ENCODE results near the gene ETDC. TPM values are rescaled to one million over a fixed set of nuclear protein-coding genes. Genes with fewer than 3 reads are reported as not detected.
A peak's percentile ranks its signal among the peaks of the same experiment; 100 is the strongest.

Gene ETDC
- total and polyA plus RNA-seq, 2 experiments from 2014 or later, result not detected

DNA sequence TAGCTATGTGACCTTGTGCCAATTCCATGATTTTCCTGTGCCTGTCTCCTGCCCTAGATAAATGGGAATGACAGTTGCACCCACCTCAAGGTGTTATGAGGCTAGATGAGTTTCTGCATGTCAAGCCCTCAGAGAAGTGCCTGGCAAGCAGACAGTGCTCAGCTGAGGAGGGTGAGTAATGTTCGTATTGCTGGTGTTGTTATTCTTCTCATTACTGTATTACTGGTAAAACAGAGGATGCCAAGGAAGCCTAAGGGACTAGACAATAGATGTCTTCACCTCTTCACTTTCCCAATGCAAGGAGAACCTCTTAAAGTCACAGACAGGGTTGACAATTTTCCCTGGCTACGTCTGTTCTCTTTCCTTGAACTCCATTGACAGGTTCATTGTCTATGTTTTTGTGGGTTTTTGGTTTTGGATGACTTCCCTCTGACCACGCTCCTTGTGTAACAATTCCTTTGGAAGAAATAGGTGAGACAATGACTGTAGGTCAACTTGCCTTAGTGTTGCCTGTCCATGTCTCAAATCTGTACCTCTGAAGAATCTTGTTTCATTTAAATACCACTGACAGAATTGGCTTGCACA, 19.2 kb downstream of the ETDC start:
- Histone ChIP-seq H2AFZ (no peak overlapping the region), H4K20me1 (ENCODE audit: insufficient read depth) (no peaks in the 10 kb centered on the region), H3K79me2 (ENCODE audit: insufficient read depth) (0 out of 2 replicates have a peak, but pooled peaks cover 6% of the 10 kb centered on the region), H3K4me1 (ENCODE audit: insufficient read depth) (peaks cover 16% of the 10 kb centered on the region; the same call in 1 of the 2 replicates), H3K27ac (0 out of 2 replicates have a peak overlapping the region, but pooled peaks have one; percentile 2), H3K27me3 (replicated peaks; ENCODE audit: insufficient read depth) (no peaks in the 10 kb centered on the region), H3K9me2 (ENCODE audit: insufficient read depth) (no peaks in the 10 kb centered on the region), H3K9me3 (ENCODE audit: low read depth) (no peaks in the 10 kb centered on the region), H3K36me3 (ENCODE audit: low read depth) (no peaks in the 10 kb centered on the region), H3F3A (ENCODE audit: insufficient read depth) (peaks cover 6% of the 10 kb centered on the region; the same call in 1 of the 2 replicates), H3K4me3 (no peak overlapping the region), H3K9ac (no peak overlapping the region), H3K4me2 (ENCODE audit: unreplicated experiment) (no peak overlapping the region)
- in situ Hi-C loops (cut with MboI), result no loop called here
- peak; percentile 57 for DNase-seq
- WGBS, 2 experiments (ENCODE audit: low coverage in 1 of 2, low lambda C conversion rate in 2 of 2, missing lambda C conversion rate in 2 of 2), result 58 to 60% methylated on average over 2 to 3 of the region's 3 CpGs
- TF ChIP-seq EZH2 (IDR thresholded peaks at IDR 0.05; ENCODE audit: insufficient read depth, poor library complexity, severe bottlenecking), result no peak

DNA sequence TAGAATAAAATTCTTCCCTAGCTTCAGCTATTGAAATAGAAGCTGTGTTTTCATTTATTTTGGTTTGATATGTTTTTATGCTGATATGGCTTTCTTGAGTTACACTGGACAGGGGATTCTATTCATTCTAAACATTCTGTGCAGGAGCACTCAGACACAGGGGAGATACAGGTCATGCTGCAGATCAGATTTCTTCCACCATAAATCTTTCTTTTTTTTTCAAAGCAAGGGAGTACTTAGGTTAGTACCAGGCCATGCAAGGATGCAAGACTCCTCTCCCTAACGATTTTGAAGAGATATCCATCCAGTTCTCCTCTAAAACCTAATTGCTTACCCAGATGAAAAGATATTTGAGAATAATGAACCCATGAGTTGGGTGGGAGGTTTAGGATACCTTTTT, 21.4 kb downstream of the ETDC start:
- TF ChIP-seq EZH2 (IDR thresholded peaks at IDR 0.05; ENCODE audit: insufficient read depth, poor library complexity, severe bottlenecking) (no peak), EZH2phosphoT487 (IDR thresholded peaks at IDR 0.05; ENCODE audit: insufficient read depth, low read depth) (no peak)
- Histone ChIP-seq H3K27ac (no peak overlapping the region), H3F3A (ENCODE audit: insufficient read depth) (peaks cover 6% of the 10 kb centered on the region; the same call in 1 of the 2 replicates), H3K9me2 (ENCODE audit: insufficient read depth) (no peaks in the 10 kb centered on the region), H3K36me3 (ENCODE audit: low read depth) (no peaks in the 10 kb centered on the region), H3K4me1 (ENCODE audit: insufficient read depth) (peaks cover 16% of the 10 kb centered on the region; the same call in 1 of the 2 replicates), H2AFZ (no peak overlapping the region), H3K9ac (no peak overlapping the region), H4K20me1 (ENCODE audit: insufficient read depth) (no peaks in the 10 kb centered on the region), H3K4me3 (no peak overlapping the region), H3K79me2 (ENCODE audit: insufficient read depth) (0 out of 2 replicates have a peak, but pooled peaks cover 6% of the 10 kb centered on the region), H3K9me3 (ENCODE audit: low read depth) (no peaks in the 10 kb centered on the region), H3K27me3 (replicated peaks; ENCODE audit: insufficient read depth) (no peaks in the 10 kb centered on the region), H3K4me2 (ENCODE audit: unreplicated experiment) (no peak overlapping the region)
- in situ Hi-C loops (cut with MboI), result no loop called here
- no peak for DNase-seq
- 14 to 23% methylated on average over 1 of the region's 1 CpG for WGBS, 2 experiments (ENCODE audit: low coverage in 1 of 2, low lambda C conversion rate in 2 of 2, missing lambda C conversion rate in 2 of 2)

DNA sequence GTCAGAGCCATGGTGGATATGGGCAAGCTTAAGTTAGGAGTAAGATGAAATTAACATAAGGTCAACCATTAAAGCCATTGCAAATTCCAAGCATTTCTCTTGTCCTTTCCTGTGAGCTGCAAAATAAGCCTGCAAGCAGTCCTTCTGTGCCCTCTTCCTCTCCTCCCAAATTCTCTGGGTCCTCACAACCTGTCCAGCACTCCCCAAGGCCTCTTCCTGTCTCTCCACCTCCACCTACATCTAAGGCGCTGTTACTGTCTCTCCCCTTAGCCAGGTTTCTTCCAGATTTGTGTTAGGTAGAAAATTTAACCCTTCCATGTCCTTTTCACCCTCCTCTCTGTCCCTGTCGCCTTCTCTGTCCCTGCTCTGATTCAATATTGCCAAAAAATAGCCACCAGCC, 22.2 kb downstream of the ETDC start:
- TF ChIP-seq EZH2phosphoT487 (IDR thresholded peaks at IDR 0.05; ENCODE audit: insufficient read depth, low read depth) (no peak), EZH2 (IDR thresholded peaks at IDR 0.05; ENCODE audit: insufficient read depth, poor library complexity, severe bottlenecking) (no peak)
- Histone ChIP-seq H3K9me2 (ENCODE audit: insufficient read depth) (no peaks in the 10 kb centered on the region), H3K27ac (no peak overlapping the region), H3K4me1 (ENCODE audit: insufficient read depth) (peaks cover 16% of the 10 kb centered on the region; the same call in 1 of the 2 replicates), H3K27me3 (replicated peaks; ENCODE audit: insufficient read depth) (no peaks in the 10 kb centered on the region), H2AFZ (no peak overlapping the region), H3K79me2 (ENCODE audit: insufficient read depth) (0 out of 2 replicates have a peak, but pooled peaks cover 6% of the 10 kb centered on the region), H3K9me3 (ENCODE audit: low read depth) (no peaks in the 10 kb centered on the region), H3K9ac (no peak overlapping the region), H3F3A (ENCODE audit: insufficient read depth) (peaks cover 6% of the 10 kb centered on the region; the same call in 1 of the 2 replicates), H4K20me1 (ENCODE audit: insufficient read depth) (no peaks in the 10 kb centered on the region), H3K36me3 (ENCODE audit: low read depth) (no peaks in the 10 kb centered on the region), H3K4me3 (no peak overlapping the region), H3K4me2 (ENCODE audit: unreplicated experiment) (no peak overlapping the region)
- in situ Hi-C loops (cut with MboI), result no loop called here
- DNase-seq, result no peak
- 93 to 100% methylated on average over 1 to 2 of the region's 2 CpGs for WGBS, 2 experiments (ENCODE audit: low coverage in 1 of 2, low lambda C conversion rate in 2 of 2, missing lambda C conversion rate in 2 of 2)

DNA sequence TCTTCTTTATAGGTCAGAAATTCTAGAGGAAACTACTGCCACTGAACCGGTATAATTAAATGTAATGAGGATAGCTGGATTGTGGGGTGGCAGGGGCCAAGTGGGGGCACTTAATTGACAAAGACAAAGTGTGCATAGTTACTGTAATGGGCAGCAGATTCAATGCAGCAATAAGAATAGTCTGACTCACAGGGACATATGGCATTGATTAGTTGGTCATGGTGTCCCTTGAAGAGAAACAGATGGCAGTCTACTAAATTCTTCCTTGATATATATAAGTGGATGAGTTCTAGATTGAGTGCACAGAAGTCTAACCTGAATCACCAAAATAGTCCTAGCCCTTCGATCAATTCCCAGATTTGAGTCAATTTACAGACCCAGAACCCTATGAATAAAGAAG, 31.6 kb downstream of the ETDC start:
- in situ Hi-C loops (cut with MboI), result no loop called here
- Histone ChIP-seq H3K9me2 (ENCODE audit: insufficient read depth) (no peaks in the 10 kb centered on the region), H3K4me3 (peak overlapping the region; percentile 93), H2AFZ (no peak overlapping the region), H3K4me1 (ENCODE audit: insufficient read depth) (peaks cover 13% of the 10 kb centered on the region), H4K20me1 (ENCODE audit: insufficient read depth) (peaks cover 4% of the 10 kb centered on the region; the same call in 1 of the 2 replicates), H3K36me3 (ENCODE audit: low read depth) (no peaks in the 10 kb centered on the region), H3K27me3 (replicated peaks; ENCODE audit: insufficient read depth) (no peaks in the 10 kb centered on the region), H3K4me2 (ENCODE audit: unreplicated experiment) (peak overlapping the region; percentile 75), H3K9me3 (ENCODE audit: low read depth) (no peaks in the 10 kb centered on the region), H3K9ac (no peak overlapping the region), H3F3A (ENCODE audit: insufficient read depth) (no peaks in the 10 kb centered on the region; the same call in 1 of the 2 replicates), H3K79me2 (ENCODE audit: insufficient read depth) (peaks cover 47% of the 10 kb centered on the region), H3K27ac (no peak overlapping the region)
- TF ChIP-seq EZH2 (IDR thresholded peaks at IDR 0.05; ENCODE audit: insufficient read depth, poor library complexity, severe bottlenecking) (no peak), EZH2phosphoT487 (IDR thresholded peaks at IDR 0.05; ENCODE audit: insufficient read depth, low read depth) (no peak)
- DNase-seq, result peak; percentile 77
- WGBS, 2 experiments (ENCODE audit: low coverage in 1 of 2, low lambda C conversion rate in 2 of 2, missing lambda C conversion rate in 2 of 2), result 0 to 11% methylated on average over 2 of the region's 2 CpGs

All from GM23248 (cell line).